ENCODE results near the gene C1orf116. TPM values are rescaled to one million over a fixed set of nuclear protein-coding genes. Genes with fewer than 3 reads are reported as not detected.

The C1orf116 gene
- total RNA-seq, 1 experiment from 2014 or later: 2.4 TPM

GRCh38 chr1:207067185-207067584, 34.6 kb upstream of the C1orf116 start:
- TF ChIP-seq PRRX2 (CRISPR knock-in tag; IDR thresholded peaks at IDR 0.05) (no peak), MXD4 (CRISPR knock-in tag; IDR thresholded peaks at IDR 0.05; ENCODE audit: borderline replicate concordance) (no peak), ZBTB43 (CRISPR knock-in tag; IDR thresholded peaks at IDR 0.05) (no peak), KAT7 (CRISPR knock-in tag; IDR thresholded peaks at IDR 0.05; ENCODE audit: borderline replicate concordance) (no peak), ZNF121 (CRISPR knock-in tag; IDR thresholded peaks at IDR 0.05) (no peak), ATF6 (CRISPR knock-in tag; IDR thresholded peaks at IDR 0.05) (no peak), ETV6 (CRISPR knock-in tag; IDR thresholded peaks at IDR 0.05) (no peak), ZNF219 (CRISPR knock-in tag; IDR thresholded peaks at IDR 0.05; ENCODE audit: borderline replicate concordance) (no peak), FOXJ3 (CRISPR knock-in tag; IDR thresholded peaks at IDR 0.05; ENCODE audit: borderline replicate concordance) (no peak), PRDM15 (CRISPR knock-in tag; IDR thresholded peaks at IDR 0.05) (no peak), NR2C2 (CRISPR knock-in tag; IDR thresholded peaks at IDR 0.05) (no peak), MYBL2 (CRISPR knock-in tag; IDR thresholded peaks at IDR 0.05) (no peak), FOXP1 (CRISPR knock-in tag; IDR thresholded peaks at IDR 0.05; ENCODE audit: borderline replicate concordance) (no peak), JAZF1 (CRISPR knock-in tag; IDR thresholded peaks at IDR 0.05) (no peak)
- Mint-ChIP-seq H3K36me3 (peaks cover 67% of the 10 kb centered on the region), H3K27ac (no peak overlapping the region), H3K4me1 (no peaks in the 10 kb centered on the region), H3K9me3 (no peaks in the 10 kb centered on the region), H3K4me3 (no peak overlapping the region), H3K27me3 (ENCODE audit: low read depth) (no peaks in the 10 kb centered on the region)
- DNase-seq (ENCODE audit: low spot score) (no peak), ATAC-seq (no peak)
- ChIA-PET POLR2A (no interaction called here), CTCF (no interaction called here)

GRCh38 chr1:207064561-207064960, 32.0 kb upstream of the C1orf116 start:
- H3K27me3 Mint-ChIP-seq (ENCODE audit: low read depth): no peaks in the 10 kb centered on the region
- H3K9me3 Mint-ChIP-seq: no peaks in the 10 kb centered on the region
- H3K4me1 Mint-ChIP-seq: 0 out of 2 replicates have a peak, but pooled peaks cover 2% of the 10 kb centered on the region
- peaks cover 72% of the 10 kb centered on the region for H3K36me3 Mint-ChIP-seq
- POLR2A ChIA-PET: no interaction called here
- TF ChIP-seq NFE2L1 (CRISPR knock-in tag; IDR thresholded peaks at IDR 0.05) (no peak), MXD4 (CRISPR knock-in tag; IDR thresholded peaks at IDR 0.05; ENCODE audit: borderline replicate concordance) (no peak), USF2 (CRISPR knock-in tag; IDR thresholded peaks at IDR 0.05) (no peak), OVOL2 (CRISPR knock-in tag; IDR thresholded peaks at IDR 0.05; ENCODE audit: borderline replicate concordance) (no peak)
- no peak for ATAC-seq
- no peak for DNase-seq (ENCODE audit: low spot score)
- CTCF ChIA-PET: no interaction called here
- H3K27ac Mint-ChIP-seq: no peak overlapping the region
- no peak overlapping the region for H3K4me3 Mint-ChIP-seq
